HG02973 (cell line): Measurements from ENCODE around the gene MRTFA.
"Not testable (repeated sequence)": the region's sequence is repeated elsewhere in the genome, so short reads cannot be mapped to it uniquely, and the experiment has no call there.

Experiments used
- ATAC-seq: cut with Tn5 transposase; IDR thresholded peaks from one replicate; pipeline ENCODE4 v1.9.1; 2021; ENCODE audit warnings: moderate library complexity; ENCODE audit not compliant: unreplicated experiment

MRTFA gene

DNA sequence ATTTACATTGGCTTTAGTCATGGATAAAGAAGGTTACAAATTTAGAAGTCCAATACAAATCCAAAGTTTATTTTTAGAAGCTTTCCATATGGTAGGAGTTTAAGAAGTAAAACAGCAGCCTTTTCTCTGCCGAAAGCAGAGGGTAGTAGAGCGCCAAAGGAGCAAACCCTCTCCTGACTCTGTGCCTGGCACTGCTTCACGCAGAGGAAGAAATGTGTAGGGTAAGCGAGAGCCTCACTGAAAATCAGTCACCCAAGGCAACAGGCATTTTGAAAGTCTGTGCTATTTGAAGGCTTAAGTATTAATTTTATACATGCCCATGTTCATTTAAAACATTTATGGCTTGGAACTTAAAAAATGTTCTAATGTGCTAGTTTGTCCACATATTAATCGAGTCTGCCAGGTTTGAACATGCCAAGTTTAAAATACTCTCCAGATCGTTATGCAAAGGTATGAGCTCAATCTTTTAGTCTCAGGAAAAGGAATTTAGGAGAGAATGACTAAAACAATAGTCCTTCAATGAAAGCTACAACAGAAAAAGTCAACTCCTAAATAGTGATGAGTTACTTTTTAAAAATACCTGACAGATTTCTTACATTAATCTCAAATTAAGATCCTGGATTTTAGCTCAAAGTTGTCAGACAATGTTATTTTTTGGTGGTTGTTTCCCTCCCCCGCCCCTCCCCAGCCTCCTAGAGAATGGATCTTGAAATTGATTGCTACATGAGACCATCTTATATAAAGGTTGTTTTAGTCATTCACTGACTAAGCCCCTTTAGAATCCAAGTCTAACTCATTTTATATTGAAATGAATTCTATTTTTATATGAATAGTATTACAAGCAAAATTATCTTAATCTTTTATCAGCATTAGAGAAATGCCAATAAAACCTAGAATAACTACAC, 38.7 kb downstream of the MRTFA start:
- ATAC-seq = no peak

DNA sequence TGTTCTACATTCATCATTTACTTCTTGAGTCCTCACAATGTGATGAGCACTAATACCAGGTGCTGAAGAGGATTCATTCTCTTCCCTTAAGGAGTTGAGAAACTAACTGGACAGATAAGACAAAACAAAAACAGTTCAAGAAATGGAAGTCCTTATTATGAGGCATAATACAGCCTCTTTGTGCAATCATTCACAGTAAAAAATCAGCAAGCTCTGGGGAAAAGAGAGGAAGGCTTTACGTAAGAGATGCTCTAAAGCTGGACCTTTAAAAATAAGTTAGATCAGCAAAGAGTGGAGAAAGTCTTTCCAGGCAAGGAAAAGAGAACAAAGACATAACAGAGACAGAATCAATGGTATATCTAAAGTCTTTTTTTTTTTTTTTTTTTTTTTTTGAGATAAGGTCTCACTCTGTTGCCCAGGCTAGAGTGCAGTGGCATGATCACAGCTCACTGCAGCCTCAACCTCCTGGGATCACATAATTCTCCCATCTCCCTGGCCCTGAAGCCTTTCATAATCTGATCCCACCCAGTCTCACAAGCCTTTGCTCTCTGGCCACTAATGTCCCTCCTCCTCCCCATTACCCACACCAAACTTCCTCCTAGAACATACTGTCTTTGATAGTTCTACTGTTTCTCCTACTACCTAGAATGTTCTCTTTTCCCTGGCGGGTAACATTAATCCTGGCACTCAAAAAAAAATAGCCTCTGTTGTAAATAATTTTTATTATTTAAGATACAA, 40.9 kb downstream of the MRTFA start:
- no peak for ATAC-seq

DNA sequence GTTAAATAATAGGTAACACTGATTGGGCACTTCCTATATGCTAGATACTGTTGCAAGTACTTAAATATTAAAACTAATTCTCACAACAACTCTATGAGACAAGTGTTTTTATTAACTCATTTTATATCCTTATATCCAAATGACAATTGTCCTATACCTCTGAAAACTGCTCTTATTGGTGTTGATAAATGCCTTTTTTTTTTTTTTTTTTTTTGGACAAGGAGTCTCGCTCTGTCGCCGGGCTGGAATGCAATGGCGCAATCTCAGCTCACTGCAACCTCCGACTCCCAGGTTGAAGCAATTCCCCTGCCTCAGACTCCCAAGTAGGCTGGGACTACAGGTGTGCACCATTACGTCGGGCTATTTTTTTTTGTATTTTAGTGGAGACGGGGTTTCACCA, 41.6 kb downstream of the MRTFA start:
- no peak for ATAC-seq

DNA sequence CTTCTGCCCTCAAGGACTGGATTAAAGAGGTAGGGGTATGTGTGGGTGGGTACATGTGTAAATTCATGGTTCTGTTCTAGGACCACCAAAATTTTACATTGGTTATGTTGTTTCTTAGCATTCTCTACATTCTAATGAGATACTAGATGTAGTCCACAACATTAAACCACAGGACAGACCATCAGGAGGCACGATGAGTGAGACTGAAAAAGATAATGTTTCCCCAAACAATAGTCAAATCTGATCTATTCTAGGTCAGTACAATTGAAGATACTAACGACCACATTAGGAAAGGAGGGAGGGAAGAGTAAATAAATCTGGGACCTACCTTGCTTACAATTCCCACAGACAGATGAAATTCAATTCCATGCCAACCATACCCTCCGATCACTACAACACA, 42.2 kb downstream of the MRTFA start:
- no peak for ATAC-seq

DNA sequence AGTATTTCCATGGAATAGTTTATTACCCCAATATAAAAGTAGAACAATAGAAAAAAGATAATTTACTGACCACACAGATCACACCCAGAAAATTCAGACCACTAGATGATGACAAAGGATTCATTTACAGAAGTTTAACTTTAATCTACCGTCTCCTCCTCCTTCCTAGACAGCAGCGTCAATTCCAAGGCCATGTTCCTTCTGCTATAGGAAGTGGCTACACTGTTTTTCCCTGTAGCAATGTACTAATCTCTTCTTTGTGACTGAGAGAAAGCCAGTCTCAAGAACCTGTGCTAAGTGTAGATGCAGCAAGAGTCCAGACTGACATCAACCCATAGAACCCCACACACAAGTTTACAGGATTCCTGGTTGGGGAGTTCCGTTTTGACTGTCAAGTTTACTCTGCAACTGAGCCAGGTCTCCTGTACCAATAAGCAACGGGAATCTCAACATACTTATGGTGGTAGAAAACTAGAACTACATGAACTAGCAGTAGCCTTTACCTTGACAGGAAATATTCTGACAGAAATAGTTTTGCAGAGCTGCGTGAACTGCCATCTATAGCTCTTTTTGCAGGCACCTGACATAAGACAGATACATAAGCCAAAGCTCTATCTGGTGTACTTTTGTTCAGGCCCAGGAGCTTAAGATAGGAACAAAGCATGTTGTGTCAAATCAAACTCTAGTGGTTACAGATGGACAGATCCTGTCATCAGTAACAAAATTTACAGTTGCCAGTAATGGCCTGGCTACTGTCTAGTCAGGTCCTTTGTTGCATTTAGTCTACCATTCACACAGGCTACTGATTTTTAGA, 42.9 kb downstream of the MRTFA start:
- no peak for ATAC-seq

DNA sequence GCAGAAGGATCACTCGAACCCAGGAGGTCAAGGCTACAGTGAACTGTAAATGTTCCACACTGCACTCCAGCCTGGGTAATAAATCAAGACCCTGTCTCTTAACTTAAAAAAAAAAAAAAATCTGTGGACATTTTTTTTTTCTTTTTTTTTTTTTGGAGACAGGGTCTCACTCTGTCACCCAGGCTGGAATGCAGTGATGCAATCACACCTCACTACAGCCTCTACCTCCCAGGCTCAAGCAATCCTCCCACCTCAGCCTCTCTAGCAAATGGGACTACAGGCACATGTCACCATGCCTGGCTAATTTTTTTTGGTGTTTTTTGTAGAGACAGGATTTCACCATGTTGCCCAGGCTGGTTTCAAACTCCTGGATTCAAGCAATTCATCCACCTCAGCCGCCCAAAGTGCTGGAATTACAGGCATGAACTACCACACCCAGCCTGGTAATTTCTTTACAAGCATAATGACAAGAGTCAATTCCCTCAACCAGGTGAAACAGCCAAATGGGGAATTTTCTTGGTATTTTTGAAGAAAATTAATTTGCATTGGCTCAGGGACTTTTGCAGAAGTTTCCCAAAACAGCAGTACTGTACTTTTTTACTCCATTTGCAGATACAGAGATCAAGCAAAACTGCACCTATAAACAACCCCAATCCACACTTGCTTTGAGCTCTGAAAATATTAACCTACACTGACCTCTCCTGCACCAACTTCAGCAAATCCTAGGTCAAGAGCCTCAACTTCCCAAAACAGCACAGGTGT, 44.0 kb downstream of the MRTFA start:
- ATAC-seq = no peak

DNA sequence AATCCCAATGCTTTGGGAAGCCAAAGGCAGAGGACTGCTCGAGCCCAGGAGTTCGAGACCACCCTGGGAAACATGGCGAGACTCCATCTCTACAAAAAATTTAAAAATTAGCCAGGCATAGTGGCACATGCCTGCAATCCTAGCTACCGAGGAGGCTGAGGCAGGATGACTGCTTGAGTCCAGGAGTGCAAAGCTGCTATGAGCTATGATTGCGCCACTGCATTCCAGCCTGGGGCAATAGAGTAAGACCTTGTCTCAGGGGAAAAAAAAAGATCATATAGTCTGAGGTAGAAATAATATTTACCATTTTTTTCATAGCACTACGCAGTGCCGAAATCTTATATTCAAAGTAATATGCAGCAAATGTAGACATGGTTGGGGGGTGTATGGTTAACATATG, 47.8 kb downstream of the MRTFA start:
- no peak for ATAC-seq

DNA sequence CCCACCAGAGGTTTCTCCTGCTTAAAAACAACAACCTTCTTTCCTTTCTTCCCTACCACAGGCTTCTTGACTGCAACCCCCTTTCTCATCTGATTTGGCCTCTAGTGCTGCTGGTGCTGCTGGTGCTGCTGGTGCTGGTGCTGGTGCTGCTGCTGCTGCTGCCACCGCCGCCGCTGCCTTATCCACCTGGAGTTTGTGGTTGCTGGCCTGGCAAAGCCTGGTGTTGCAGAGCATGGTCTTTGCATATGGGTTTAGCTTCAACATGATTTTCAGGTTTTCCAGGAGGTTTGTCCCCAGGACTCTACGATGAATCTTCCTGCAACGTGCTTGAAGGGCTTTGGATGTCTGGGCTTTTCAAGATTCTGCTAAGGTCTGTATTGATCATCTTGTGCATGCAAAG, 49.7 kb downstream of the MRTFA start:
- no peak for ATAC-seq

DNA sequence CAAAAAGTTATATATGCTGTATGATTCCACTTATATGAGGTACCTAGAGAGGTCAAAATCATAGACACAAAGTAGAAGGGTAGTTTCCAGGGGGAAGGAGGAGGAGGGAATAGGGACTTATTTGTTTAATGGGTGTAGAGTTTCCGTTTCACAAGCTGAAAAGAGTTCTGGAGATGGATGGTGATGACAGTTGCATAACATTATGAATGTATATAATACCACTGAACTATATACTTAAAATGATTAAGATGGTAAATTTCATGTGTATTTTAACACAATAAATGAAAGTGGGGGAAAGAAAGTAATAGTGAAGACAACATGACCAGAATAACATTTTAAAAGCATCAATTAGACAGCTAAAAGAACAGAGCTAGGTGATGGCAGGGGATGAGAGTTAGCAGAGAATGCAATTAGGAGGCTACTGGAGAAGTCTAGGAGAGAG, 51.2 kb downstream of the MRTFA start:
- ATAC-seq = no peak

DNA sequence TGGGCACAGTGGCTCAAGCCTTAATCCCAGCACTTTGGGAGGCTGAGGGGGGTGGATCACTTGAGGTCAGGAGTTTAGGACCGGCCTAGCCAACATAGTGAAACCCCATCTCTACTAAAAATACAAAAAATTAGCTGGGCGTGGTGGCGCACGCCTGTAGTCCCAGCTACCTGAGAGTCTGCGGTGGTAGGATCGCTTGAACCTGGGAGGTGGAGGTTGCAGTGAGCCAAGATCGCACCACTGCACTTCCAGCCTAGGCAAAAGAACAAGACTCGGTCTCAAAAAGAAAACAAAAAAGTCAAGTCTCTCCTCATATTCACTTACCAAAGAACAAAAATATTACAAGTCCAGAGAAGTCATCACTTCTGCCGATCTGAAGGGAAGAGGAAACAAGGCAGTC, 51.8 kb downstream of the MRTFA start:
- not testable (repeated sequence) for ATAC-seq

DNA sequence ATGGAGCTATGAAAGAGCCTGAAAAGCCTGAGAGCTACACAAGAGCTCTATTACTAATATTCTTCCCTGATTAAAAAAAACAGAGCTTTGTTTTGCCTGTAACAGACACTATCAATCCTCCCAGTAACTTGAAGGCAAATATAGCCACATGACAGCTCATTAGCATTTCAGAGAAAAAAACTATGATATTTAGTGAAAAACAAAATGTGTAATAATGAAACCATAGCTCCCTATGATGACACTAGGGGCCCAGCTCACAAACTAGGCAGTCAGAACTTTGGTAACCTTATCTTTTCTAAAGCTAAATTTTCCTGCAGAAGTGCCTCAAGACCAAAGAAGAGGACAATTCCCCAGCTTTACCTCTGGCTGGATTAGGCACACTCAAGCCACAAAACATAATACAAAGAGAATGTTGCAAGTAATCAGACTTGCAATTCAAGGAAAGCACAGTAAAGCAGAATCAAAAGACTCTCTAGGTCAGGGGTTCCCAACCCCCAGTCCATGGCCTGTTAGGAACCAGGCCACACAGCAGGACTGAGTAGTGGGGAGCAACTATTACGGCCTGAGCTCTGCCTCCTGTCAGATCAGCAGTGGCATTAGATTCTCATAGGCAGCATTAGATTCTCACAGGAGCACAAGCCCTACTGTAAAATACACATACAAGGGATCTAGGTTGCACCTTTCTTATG, 53.3 kb downstream of the MRTFA start:
- ATAC-seq = no peak

DNA sequence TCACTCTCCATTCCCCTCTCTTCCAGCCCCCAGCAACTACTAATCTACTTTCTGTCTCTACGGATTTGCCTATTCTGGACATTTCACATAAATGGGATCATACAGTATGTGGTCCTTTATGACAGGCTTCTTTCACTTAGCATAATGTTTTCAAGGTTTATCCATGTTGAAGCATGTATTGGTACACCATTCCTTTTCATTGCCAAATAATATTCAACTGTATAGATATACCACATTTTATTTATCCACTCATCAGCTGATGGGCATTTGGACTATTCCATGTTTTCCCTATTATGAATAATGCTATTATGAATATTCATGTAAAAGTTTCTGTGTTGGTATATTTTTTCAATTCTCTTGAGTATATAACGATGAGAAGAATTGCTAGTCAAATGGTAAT, 54.5 kb downstream of the MRTFA start:
- ATAC-seq = no peak

DNA sequence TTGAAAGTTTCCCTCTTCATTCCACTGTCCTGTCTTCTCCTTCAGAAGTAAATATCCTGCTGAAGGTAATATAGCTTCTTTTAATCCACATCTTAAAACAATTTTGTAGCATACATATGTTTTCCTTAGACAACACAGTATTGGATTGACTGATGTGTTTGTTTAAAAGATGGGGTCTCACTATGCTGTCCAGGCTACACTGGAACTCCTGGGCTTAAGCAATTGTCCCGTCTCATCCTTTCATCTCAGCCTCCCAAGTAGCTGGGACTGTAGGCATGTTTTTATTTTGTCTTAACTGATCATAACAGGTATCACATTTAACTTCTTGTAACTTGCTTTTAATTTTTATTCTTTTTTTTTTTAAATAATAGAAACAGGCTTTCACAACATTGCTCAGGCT, 55.9 kb downstream of the MRTFA start:
- ATAC-seq = no peak

DNA sequence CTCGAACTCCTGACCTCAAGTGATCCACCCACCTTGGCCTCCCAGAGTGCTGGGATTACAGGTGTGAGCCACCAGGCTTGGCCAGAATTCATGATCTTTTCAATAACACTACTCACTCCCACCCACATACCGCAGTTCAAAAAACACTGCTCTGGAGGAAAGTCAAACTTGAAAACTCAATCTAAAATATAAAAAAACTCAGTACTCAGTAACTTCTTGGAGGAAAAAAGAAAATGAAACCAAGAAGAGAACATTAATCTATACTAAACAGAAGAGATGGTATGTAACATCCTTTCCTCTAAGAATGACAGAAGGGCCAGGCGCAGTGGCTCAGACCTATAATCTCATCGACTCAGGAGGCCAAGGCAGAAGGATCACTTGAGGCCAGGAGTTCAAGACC, 58.3 kb downstream of the MRTFA start:
- ATAC-seq = no peak

DNA sequence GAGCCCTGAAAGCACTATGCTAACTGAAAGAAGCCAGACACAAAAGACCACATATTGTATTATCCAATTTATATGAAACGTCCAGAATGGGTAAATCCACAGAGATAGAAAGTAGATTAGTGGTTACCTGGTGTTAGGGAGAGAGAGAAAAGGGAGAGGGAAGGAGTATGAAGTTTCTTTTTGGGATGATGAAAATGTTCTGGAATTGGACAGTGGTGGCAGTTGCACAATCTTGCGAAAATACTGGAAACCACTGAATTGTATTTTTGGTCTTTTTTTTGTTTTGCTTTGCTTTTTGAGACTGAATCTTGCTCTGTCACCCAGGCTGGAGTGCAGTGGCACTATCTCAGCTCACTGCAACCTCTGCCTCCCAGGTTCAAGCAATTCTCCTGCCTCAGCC, 63.5 kb downstream of the MRTFA start:
- ATAC-seq = no peak

DNA sequence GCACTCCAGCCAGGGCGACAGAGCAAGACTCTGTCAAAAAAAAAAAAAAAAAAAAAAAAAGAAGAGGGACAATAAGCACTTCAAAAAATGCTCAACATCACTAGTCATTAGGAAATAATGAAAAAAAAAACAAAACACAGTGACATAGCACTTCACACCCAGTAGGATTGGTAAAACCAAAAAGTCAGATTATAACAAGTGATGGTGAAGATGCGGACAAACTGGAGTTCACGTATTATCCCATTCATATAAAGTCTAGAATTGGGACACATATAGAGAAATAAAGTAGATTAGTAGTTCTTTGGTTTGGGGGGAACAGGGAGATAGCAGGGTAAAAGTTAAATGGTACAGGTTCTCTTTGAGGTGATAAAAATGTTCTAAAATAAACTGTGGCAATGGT, 64.6 kb downstream of the MRTFA start:
- no peak for ATAC-seq

DNA sequence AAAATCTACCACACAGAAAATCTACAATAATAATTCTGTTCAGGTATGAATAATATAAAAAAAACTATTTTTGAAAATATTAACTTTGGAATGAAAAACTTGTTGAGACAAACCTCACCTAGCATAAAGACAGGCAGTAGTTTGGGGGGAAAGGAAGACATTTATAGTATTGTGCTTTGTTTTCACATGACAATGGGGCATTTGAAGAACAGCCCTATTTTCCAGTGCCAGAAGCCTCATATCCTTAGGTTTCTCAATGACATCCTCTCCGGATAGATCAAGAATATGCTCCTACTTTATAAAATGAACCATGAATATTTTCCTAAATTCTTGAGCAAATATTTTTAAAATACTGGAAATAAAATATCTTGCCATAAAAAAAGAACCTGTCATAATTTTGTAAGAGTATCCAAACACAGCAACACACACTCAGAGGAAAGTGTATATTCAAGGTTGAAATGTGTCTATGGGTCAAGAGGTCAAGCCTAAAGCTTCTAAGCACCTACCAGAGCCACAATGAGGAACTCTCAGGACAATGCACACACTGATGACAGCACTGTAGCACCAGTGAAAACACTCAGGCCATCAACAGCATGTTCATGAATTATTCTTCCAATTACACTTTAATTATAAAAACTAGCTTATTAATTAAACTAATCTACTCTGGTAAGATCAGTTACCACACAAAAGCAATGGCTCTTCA, 68.7 kb downstream of the MRTFA start:
- no peak for ATAC-seq

DNA sequence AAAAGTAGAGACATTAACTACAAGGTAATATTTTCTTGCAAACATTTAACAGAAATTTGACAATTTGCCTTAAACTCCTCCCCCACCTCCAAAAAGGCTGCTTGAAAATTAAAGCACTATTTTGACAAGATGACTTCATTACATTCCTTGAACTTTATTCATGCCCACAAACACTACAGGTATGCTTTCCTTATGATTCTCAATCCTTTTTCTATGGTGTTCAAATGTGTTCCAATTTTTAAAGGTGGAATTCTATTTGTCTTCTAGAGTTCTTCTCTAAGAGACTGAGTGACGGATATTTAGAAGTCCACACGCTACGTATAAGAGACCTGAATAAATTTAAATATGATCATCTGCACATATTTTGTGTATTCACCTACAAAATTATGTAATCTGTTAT, 69.4 kb downstream of the MRTFA start:
- ATAC-seq = no peak

DNA sequence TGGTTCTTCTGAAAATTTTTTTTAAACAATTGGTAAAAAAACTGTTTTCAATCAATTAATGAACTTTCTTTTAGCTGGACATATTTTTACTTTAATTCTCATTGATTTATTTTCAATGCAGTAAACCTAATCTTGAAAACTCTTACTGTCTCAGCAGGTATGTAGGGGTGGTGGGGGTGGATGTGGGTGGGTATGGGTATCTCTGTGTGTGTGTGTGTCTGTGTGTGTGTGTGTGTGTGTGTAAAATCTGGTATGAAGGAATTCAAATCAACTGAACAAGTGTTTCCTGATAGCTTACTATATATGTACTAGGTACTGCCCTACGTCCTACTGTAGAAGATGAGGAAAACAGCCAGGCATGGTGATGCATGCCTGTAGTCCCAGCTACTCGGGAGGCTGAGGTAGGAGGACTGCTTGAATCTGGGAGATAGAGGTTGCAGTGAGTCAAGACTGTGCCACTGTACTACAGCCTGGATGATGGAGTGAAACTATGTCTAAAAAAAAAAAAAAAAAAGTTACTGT, 75.5 kb downstream of the MRTFA start:
- no peak for ATAC-seq
